UCSD-AML1 (cell line): ENCODE measurements around the gene LBX2.
A peak's percentile ranks its signal among the peaks of the same experiment; 100 is the strongest.

Source experiments
- DNase-seq: peaks from one replicate; lab custom pipeline; 2025; ENCODE audit not compliant: unreplicated experiment; lab: John Stamatoyannopoulos, UW

The LBX2 gene

GRCh38 chr2:74526649-74527230 is 27.3 kb upstream of the LBX2 start:
- no peak for DNase-seq

- DNase-seq: no peak
These were observed 26.6 kb upstream of the LBX2 start, which contains the start of gene DQX1 for GRCh38 chr2:74525717-74526648. DQX1 (minus strand) TSS chr2:74526231; CDS start chr2:74525729, 502 bp downstream.

- DNase-seq: no peak
These were observed 25.7 kb upstream of the LBX2 start for GRCh38 chr2:74524955-74525716.

- DNase-seq: no peak
These were observed 24.6 kb upstream of the LBX2 start for GRCh38 chr2:74524005-74524404.

- no peak for DNase-seq
These were observed 23.1 kb upstream of the LBX2 start for GRCh38 chr2:74522516-74522915.

GRCh38 chr2:74516650-74517049 is 17.2 kb upstream of the LBX2 start:
- no peak for DNase-seq

- no peak for DNase-seq
These were observed 16.7 kb upstream of the LBX2 start for GRCh38 chr2:74515981-74516633.

GRCh38 chr2:74515271-74515980 is 16.0 kb upstream of the LBX2 start:
- DNase-seq: no peak

GRCh38 chr2:74514368-74515270 is 15.2 kb upstream of the LBX2 start, which contains the start of gene TLX2:
TLX2 (plus strand) TSS chr2:74514450; CDS start chr2:74514807, 357 bp downstream.
- DNase-seq: no peak

GRCh38 chr2:74513605-74514367 is 14.4 kb upstream of the LBX2 start:
- DNase-seq: no peak

- no peak for DNase-seq
These were observed 13.6 kb upstream of the LBX2 start for GRCh38 chr2:74512744-74513604.

GRCh38 chr2:74511104-74511989 is 11.9 kb upstream of the LBX2 start:
- DNase-seq: no peak

- DNase-seq: no peak
These were observed 10.9 kb upstream of the LBX2 start for GRCh38 chr2:74510272-74510671.

GRCh38 chr2:74507926-74508520 is 8.6 kb upstream of the LBX2 start:
- no peak for DNase-seq

- peak; percentile 98 for DNase-seq
These were observed 7.9 kb upstream of the LBX2 start, which contains the start of gene PCGF1 for GRCh38 chr2:74507145-74507925. PCGF1 (minus strand) TSS chr2:74507695; CDS start chr2:74507668, 27 bp downstream.
